GM19351 (cell line): Measurements from ENCODE around the gene SUPT3H.

Experiments used
- ATAC-seq: cut with Tn5 transposase; IDR thresholded peaks from one replicate; pipeline ENCODE4 v1.9.1; 2021; ENCODE audit warnings: mild to moderate bottlenecking, moderate library complexity; ENCODE audit not compliant: unreplicated experiment

The SUPT3H gene

DNA sequence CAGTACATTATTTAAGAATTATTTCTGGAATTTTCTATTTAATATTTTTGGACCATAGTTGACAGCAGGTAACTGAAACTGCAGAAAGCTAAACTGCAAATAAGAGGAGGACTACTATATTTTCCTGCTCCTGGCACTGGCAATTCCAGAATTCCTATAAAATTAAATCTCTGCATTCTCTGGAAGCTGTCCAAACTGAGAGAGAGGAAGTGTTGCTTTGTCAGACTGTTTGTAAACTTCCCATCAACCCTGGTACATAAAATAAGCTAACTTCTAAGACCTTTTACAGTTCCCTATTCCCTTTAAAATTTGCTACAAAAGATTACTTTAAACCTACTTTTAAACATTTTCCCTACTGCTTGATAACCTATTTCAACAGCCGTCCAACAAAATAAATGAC lies 245.7 kb downstream of the SUPT3H start:
- ATAC-seq: no peak

DNA sequence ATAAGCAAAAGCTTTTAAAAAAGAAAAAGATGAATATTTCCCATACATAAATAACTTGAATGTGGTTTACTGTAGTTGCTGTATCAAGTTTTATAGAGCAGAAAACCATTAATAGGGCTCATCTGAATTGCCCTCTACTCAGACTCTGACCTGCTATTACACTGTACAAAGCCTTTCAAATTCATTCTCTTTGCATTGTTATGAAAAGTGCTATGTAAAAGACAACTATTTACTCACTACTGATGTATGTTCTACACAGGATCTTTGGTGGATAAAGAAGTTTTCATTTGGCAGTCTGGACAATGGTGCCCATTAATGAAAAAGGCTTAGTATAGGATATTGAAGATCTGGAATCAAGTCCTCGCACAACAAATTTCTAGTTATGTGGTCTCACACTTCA lies 248.7 kb downstream of the SUPT3H start:
- no peak for ATAC-seq

DNA sequence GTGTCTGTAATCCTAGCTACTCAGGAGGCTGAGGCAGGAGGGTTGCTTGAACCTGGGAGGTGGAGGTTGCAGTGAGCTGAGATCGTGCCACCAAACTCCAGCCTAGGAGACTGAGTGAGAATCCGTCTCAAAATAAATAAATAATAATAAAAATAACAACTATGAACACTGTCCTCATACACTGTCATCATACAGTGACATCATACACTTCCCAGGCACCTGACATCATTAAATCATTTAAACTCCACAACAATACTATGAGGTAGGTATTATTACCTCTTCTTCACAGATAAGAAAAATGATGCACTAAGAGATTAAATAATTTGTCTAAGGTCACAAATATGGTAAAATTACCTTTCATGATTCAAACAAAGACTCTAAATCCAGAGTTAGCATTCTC lies 250.5 kb downstream of the SUPT3H start:
- ATAC-seq: no peak

DNA sequence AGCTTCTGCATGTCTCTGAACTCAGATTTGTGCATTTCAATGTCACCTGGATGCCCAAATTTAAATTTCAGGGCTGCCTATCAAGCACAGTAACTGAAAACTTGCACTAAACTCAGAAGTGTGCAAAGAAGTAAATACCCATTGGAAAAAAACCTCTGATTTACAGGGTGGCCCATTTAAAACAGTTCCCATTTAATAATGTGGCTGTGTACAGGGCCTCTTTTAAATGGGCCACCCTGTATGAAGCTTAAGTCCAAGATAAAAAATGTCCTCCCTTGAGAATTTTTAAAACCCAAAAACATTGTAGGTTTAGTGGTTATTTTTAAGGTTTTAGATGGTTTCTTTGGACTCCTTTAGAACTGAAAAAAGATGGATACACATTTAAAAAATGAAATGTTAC lies 251.7 kb downstream of the SUPT3H start:
- no peak for ATAC-seq

DNA sequence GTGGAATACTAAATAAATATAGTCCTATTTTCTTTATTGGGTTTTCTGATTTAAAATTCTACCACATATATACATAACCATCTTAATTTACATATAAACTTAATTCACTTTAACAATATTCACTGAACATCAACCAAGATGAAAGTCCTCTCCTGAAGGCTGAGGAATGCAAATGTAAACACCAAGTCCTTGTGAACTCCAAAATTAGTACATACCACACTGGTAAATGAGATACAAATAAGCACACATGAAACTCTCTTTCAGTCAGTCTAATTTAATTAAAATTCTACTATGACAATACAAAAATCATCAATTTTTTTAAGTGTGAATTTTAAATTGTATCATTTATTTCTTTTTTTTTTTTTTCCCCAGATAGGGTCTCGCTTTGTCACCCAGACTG lies 254.7 kb downstream of the SUPT3H start:
- no peak for ATAC-seq

DNA sequence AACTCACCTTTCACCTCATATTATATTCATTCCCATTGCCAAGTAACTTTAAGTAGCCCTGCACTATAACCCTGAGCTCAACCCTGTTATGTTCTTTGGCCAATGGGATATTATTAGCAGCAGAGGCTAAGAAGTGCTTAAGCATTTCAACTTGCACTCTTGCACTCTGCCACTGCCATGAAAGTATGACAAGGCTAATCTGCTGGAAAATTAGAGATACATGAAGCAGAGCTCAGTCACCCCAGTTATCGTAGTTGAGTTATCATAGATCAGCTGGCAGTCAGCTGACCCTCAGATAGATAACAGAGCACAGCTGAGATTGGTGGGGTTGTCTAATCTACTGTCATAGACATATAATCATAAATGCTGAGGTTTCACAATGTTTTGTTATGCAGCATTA lies 259.0 kb downstream of the SUPT3H start:
- no peak for ATAC-seq

DNA sequence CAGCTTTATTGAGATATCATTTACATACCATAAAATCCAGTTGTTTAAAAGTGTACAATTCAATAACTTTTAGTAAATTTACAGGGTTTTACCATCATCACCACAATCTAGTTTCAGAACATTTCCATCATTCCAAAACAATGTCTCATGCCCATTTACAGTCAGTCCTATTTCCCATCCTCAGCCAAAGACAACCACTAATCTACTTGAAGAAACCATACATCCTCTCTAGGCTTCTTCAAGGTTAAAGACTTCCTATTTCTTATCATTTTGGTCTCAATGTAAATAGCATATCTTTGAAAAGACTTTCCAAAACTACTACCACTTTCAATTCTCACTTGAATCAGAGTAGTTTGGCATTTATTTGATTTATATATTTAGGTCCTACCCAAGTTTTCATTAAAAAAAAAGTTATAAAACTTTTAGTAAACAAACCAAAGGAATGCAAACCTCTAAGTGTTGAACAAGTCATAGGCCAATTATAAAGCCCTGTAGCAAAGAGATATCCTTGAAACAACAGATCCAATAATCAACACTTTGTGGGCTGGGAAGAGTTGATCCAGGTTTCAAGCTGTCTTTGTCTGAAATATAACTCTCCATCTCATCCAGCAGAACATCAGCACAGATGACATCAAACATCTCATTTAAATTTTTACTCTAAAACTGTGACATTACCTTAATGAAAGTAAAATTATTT lies 260.9 kb downstream of the SUPT3H start:
- no peak for ATAC-seq

DNA sequence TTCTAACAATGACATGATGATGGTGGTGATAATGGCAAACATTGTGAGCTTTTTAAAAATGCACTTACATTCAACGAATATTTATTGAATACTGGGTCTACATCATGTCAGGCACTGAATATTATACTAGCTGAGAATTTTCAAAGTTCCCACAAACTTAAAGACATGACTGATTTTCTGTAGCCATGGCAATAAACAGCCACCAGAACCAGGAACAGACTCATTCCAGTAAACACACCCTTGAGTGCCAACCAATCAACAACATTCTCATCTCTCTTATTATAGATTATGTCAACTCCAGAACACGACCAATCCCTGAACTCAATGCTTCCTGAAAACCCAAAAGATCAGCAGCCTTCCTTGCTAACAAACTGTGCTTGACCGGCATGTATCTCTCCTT lies 262.0 kb downstream of the SUPT3H start:
- no peak for ATAC-seq

DNA sequence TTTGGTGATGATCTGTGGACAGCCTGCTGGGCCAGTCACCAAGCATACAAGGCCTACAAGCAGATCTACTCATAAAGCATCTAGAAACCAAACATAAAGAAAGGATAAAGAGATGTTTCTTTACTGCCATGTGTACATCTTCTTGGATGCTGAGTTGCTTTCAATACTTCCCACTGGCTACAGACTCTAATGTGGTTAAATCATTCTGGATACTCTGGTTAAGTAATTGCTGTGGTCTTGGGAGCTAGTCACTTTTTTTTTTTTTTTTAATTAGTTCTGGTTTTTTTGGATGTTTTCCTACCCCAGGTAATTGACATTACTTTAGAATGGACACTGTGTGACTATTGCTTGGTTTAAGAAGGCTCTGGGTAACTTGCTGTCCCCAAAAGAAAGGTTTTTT lies 265.0 kb downstream of the SUPT3H start:
- ATAC-seq: no peak

DNA sequence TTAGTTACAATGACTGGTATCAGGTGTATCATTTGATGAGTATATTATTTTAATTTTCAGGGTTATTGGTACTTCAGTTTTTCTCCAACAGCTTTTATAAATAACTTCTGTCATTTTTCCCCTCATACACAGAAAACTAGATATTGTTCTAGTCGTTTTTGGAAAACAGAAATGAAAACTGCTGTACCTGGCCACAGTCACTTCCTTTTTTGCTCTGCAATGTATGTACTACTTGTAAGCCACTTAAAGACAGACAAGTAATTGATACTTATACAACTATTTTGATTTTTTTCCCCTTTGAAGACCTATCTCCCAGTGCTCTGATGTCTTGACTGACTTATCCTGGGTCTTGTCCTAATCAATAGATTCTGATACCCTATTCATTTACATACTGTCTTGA lies 268.2 kb downstream of the SUPT3H start:
- no peak for ATAC-seq

DNA sequence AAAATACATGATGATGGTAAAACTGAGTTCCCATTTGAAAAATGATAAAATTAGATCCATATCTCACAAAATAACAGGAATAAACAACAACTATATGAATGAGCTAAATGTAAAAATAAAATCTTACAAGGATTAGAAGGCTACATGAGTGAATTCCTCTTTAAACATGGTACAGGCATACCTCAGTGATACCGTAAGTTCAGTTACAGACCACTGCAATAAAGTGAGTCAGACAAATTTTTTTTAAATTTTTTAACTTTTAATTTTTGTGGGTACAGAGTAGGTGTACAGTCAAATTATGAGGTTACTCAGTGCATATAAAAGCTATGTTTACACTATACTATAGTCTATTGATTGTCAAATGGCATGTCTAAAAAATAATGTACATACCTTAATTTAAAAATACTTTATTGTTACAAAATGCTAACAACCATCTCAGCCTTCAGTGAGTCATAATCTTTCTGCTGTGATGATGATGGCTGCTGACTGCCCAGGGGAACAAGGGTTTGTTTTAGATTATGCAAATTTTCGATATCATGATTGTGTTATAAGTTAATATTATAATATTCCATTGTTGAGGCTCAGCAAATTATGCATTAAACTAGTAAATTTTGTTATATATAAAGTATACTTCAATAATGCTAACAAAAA lies 272.4 kb downstream of the SUPT3H start:
- no peak for ATAC-seq

DNA sequence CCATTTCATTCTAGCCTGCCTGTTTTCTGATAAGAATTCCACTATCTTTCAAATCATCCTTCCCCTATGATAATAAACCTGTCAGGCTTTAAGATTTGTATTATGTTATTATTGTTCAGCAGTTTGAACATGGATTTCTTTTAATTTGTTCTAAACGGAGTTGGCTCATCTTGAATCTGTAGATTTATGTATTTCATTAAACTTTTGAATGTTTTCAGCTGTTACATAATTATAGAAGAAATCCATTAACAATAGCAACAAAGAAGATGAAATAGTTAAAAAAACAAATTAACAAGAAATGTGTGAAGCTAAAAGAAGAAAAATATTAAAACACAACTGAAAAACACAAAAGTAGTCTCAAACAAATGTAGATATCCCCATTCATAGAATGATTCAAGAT lies 273.3 kb downstream of the SUPT3H start:
- no peak for ATAC-seq

DNA sequence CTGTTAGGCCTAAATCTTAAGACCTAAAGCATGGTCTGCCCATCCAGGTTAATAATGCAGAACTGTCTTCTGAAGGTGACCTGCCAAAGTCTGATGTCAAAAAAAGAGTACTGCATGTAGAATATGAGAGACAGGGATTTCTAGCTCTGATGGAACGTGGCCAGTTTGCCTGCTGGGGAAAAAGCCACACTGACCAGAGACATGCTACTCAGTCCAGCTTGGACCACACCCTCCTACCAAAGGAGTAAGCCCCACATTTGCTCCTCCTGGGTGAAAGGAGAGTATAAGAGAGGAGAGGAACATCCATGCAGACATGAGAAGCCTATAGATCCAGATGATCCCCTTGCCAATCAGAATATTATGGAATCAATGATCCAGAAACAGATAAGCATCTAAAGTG lies 279.5 kb downstream of the SUPT3H start:
- no peak for ATAC-seq

DNA sequence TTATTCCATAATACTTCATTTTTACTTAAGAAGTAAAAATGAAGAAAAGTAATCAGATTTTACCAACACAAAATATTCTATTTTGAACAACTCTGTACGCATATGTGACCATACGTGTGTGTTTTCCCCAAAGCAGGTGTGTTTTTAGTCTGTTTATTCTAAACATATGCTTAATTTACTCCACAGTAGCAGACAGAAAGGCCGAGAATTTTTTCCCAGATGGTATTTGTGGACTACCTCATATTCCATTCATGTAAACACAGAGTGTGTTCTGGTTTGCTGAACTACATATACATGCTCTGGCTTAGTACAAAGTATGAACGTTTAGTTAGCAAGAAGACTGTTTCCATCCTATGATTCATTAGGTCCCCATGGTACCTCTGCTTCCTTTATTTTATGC lies 282.9 kb downstream of the SUPT3H start:
- no peak for ATAC-seq

DNA sequence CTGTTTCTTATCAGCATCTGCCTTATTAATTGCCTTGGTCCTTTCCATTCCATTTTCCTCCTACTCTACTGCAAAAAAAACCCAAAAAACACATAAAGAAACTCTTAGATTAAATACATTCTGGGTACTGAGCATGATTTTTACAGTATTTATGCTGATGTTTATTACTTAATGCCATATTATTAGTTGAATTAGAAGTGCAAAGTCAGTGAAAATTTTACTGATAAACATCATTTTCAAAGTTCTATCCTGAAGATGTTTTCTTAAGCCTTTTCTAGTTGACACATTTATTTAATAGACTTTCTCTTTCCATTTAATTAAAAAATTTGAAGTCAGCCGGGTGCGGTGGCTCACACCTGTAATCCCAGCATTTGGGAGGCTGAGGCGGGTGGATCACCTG lies 285.6 kb downstream of the SUPT3H start:
- ATAC-seq: no peak

DNA sequence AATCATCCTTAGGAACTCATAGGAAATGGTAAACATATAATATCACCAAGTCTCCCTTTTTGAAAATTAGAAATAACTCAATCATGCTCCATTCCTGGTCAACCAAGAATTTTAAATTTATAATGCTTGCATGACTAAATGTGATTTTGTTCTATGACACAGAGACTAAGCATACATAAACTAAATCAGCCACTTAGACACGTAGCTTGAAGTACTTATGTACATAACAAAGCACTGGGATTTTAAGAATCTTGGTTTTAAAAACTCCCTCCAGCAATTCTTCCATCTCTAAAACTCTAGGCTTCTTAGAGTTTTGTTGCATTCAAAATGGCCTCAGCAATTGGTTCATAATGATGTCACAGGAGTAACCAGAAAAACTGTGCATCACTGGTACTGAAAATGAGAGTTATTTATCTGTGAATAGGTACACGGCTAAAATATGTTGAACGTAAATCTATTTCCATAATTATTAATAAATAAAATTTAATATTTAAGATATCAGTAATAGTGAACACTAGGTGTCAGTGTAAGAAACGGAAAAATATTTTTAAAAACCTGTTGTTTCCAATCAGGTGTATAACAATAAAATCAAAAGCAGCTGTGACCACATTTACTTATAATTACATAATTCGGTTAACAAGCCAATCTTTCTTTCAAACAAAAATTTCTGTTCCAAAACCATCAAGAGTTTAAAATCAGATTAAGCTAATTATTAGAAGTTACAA lies 291.2 kb downstream of the SUPT3H start:
- no peak for ATAC-seq

DNA sequence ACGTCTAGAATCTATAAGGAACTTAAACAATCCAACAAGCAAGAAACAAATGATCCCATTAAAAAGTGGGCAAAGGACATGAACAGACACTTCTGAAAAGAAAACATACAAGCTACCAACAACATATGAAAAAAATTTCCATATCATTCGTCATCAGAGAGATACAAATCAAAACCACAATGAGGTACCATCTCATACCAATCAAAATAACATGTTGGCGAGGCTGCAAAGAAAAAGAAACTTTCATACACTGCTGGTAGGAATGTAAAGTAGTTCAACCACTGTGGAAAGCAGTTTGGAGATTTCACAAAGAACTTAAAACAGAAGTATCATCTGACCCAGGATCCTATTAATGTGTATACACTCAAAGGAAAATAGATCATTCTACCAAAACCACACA lies 293.5 kb downstream of the SUPT3H start:
- no peak for ATAC-seq

DNA sequence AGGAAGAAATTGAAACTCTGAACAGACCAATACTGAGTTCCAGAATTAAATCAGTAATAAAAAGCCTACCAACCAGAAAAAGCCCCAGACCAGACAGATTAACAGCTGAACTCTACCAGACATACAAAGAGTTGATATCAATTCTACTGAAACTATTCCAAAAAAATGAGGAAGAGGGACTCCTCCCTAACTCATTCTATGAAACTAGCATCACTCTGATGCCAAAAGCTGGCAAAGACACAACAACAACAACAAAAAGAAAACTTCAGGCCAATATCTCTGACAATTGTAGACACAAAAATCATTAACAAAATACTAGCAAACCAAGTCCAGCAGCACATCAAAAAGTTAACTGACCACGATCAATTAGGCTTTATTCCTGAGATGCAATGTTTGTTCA lies 295.6 kb downstream of the SUPT3H start:
- no peak for ATAC-seq

DNA sequence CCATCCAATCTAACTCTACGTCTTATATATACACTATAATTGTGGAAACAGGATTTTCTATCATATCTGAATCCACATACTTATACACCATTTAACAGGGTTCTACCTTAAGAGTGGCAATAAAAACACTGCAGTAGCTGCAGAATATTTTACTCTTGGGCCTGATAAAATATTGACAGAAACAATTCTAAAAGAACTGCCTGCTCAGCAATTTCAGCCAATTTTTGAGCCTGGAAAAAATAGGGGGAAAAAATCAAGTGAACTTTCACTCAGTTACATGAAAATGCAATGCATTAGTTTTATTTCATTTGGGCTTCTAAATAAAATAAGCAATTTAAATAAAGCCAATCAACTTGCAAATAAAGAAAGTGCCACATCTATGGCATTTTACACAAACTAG lies 296.1 kb downstream of the SUPT3H start:
- no peak for ATAC-seq

DNA sequence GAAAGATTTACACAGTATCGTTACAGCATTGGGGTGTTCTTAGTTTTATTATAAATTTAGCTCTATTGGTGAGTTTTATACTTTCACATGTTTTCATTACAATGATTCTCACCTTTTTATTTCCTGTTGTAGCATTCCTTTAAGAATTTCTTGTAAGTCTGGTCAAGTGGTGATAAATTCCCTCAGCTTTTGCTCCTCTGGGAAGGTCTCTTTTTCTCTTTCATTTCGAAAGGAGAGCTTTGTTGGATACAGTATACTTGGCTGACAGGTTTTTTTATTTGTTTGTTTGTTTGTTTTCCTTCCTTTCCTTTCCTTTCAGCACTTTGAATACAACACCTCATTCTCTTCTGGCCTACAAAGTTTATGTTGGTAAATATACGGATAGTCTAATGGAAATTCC lies 299.3 kb downstream of the SUPT3H start:
- ATAC-seq: no peak

DNA sequence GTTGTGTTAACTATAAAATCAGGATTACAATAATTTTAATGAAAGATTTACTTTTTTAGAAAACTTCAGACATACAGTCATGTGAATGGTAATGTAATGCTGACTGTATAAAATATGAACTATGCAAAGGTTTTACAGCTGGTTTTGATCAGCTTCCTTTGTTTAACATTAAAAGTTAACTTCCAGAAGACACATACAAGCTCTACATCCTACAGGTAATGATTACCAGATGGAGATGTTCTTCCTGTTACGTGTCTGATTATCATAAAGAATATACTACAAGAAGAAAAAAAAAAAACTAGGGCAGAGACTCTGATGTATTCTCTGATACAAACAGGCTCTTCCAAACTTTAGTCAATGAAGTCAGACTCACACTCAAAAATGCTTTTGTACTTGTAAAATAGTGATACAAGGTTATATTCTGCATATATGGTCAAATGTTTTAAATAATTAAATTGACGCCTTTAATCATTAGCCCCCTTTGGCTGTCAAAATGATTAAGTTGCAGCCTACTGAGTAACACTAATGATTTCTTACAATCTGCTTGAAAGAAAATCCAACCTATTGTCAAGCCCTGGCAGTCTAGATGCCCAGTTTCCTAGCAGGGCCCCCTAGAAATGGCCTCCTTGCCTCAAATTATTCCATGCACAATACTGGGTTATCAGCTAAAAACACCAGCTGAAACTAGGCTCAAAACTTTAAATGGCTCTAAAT lies 301.4 kb downstream of the SUPT3H start:
- no peak for ATAC-seq

DNA sequence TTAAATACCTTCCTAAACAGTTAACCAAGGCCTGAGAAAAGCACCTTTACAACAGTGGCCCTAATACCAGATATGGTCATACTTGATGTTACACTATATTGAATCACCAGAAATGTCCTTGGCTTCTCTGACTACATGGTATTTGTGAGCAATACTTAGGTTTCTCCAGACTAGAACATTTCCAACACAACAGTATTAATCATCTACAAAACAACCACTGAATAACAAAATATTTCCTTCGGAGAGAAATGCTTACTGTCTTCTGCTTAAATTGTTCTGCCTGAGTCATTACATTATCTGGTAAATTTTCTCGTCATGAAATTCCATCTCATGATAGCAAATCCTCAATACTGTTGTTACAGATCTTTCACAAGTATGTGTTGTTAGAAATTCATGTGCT lies 302.5 kb downstream of the SUPT3H start:
- no peak for ATAC-seq
